Femur (tissue), 1 donor: ENCODE results near the gene SUPT4H1.

Experiments
- DNase-seq: peaks from one replicate; pipeline ENCODE4 v3.0.0-alpha.2; 2017

SUPT4H1 gene

DNA sequence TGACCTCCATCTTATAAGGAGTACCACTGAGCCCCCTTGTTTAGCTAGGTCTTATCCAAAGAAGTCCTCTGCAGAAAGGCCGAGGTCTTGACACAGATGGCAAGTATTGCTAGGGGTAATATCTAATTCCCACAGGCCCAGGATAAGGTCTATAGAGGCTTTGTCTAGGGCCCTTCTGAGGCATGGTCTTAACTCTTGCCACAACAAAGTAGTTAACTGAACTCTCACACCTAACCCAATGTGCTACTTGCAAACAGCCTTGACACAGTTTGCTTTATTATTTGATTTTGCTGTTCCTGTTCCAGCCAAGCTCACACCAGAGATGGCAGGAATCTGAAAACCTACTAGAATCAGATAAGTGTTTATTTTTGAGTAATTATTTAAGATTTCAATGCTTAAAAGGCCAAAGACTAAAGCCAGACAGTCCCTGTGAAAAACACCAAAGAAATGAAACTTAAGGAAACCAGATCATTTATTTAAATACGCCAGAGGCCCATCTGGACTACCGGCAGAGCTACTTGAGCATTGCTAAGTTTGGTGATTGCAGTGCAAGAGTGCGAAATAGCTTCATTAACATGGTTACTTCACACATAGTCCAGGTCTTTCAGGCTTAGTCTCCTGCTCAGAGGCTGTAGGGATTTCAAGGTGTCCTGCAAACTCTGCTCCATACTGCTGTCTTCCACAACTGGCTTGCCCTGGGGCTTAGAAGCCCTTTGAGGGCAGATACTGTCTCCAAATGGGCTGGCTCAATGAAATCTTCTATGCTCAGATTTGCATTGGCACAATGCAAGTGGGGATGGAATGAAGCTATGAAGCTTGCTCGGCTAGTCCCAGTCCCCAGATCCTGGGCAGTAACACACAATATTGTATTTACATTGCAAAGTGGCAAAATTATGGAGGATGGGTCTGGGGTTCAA lies 28.5 kb upstream of the SUPT4H1 start:
- no peak for DNase-seq

DNA sequence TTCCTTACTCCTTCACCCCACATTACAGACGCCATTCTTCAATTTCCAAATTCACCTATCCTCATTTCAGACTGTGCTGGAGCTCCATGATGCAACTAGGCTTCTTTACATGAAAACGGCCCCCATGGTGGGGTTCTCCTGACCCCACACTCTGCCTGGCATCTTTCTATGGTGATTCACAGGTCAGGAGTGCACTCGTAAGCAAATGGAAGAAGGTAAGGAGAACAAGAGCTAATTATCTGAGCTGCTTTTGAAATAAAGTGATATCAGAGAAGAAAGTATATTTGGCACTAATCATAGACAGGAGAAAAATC lies 27.5 kb upstream of the SUPT4H1 start:
- DNase-seq, result no peak

DNA sequence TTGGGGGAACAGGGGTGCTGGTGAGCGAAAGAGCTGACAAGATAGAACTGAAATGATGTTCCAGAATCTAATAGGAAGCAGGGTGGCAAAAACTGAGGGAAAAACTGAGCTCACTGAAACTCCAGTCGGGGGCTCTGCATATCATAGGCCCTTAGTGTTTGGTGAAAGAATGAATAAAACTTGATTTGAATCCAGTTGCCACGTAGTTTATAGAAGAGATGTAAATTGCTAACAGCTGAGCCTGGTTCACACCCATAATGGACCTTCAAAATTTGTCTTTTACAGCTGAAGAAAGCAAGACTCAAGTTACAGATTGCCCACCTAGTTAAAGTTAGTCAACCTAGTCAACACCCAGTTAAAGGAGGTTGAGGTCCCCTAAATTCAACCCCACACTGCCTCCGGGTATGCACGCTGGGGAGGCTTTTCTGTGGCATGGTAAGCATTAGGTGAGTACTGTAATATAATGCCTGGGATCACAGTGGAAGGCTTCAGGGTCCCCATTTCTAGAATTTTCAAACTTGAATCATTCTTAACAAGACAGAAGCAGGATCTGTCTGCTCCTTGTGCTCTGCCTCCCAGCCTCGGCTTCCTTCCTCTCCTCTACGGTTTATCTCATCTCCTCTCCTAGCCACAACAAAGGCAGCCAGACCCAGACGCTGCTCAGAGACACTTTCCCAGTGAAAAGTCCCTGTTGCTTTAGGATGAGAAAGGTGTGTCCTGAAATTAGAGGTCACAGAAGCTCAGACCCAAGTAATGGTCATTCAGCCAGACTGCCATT lies 26.9 kb upstream of the SUPT4H1 start:
- no peak for DNase-seq

DNA sequence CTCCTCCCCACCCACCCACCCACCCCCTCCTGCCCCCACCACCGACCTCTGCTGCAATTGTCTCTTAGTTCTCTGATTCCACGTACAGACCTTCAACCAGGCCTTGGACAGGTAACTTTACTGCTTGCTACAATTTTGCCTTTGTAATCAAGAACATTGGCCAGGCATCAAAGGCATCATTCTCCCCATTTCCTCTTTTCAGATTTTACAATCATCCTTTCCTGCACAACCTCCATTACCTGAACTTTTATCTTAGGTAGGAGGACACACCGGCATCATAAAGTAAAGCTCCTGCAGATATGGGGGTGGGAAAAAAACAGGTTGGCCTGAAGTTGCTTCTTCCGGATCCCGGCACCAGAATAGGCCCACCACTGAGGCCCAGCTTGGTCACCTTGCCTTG lies 25.7 kb upstream of the SUPT4H1 start:
- no peak for DNase-seq

DNA sequence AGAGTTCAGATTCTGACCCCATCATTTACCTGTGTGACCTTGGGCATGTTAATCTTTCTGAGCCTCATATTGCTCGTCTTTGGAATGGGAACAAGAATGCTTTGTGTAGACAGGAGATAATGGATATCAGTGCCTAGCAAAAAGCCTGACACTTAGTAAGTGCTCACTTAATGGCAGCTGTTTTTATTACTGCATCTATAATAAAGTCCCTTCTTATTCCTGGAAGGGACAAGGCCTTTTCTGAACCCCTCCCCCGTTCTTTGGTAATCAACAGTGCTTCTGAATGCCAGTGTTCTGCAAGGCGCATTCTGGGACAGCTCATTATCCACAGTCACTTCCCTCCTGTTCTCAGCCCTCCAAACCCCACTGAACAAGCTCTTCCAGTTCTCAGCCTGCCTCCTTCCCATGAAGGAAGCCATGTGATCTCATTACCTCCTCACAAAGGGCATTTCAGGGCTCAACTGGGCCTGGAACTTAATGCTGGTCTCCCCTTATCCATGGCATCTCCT lies 25.1 kb upstream of the SUPT4H1 start:
- no peak for DNase-seq

DNA sequence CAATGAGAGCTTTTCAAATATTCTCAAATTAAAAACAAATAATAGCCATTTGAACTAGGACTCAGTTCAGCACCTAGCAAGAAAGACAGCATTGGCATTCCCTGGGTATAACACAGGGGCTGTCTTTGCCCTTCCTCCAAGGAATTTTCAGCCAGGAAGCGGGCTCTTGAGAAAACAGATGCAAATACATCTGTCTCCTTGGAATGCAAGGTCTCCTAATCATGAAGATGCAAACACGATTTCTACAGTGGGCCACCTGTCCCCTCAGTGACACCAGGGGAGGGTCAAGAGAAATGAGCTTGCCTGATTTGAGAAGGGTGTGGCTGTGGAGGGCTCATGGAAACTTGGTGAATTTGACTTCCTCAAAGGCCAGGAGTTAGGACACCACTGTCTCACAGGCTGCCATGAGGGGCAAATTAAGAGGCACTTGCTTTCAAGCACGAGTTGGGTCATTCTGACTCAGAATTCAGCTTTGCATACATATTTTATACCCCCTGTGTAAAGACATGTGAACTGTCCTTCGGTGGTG lies 24.5 kb upstream of the SUPT4H1 start:
- DNase-seq, result no peak

DNA sequence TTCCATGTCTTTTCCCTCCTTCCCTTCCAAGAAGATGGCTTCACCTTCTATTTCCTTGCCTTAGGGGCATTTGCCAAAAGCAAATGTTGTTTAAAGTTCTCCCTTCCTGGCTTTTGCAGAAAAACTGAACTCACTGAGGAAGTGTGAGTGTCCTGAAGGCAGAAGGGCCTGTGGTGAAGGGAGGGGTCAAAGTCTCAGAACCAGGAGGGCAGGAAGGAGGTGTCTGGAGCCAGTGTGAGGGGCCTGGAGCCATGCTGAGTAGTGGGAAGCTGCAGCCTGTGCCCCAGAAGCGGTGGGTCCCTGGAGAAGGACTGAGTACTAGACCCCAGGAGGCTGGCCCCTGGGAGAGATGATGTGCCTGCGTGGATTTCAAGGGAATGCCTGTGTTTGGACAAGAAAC lies 23.8 kb upstream of the SUPT4H1 start:
- DNase-seq, result no peak

DNA sequence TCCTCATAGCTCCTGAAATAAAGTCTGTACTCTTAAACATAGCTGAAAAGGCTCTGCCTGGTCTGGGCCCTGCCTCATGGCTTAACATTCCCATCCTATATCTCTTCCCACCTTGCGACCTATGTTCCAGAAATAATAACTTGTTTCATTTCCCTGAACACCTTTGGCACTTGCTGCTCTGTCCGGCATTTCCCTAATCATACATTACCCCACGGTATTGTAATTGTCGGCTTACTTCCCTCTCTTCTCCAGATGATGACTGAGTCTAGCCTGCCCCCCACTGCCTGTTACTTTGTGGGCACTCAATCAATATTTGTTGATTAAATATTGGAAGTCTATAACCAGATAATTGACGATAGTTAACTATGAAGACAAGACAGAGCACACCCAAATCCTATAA lies 23.3 kb upstream of the SUPT4H1 start:
- no peak for DNase-seq

DNA sequence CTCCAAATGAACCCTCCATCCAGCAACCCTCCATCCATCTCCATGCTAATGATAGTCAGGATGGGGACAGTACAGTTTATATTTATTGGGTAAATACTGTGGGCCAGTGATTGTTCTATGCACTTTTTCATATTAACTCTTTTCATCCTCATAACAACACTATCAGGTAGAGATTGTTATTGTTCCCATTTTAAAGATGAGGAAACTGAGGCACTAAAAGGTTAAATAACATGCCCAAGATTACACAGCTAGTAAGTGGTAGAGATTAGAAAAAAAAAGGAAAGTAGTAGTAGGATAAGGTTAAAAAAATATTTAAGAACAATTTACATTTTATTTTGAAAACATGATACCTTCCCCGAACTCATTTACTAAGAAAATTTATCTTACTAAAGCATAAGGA lies 21.9 kb upstream of the SUPT4H1 start:
- no peak for DNase-seq

DNA sequence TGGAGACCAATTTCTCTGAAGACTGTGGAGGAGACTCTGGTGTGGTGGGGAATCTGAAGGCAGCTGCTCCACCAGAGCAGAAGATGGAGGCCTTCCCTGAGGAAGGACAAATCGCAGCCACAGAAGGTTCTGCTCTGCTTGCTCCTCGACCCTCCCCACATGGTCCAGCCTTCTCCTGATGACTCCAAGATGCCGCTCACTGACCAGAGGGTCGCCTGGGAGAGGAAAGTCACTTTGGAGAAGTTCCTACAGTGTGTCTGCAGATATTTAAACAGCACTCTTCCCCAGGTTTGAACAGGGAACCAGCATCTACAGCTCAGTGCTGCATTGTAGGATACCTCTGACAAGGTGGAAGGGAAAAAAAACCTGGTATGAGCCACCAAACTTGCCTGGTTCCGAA lies 21.0 kb upstream of the SUPT4H1 start:
- DNase-seq, result no peak

DNA sequence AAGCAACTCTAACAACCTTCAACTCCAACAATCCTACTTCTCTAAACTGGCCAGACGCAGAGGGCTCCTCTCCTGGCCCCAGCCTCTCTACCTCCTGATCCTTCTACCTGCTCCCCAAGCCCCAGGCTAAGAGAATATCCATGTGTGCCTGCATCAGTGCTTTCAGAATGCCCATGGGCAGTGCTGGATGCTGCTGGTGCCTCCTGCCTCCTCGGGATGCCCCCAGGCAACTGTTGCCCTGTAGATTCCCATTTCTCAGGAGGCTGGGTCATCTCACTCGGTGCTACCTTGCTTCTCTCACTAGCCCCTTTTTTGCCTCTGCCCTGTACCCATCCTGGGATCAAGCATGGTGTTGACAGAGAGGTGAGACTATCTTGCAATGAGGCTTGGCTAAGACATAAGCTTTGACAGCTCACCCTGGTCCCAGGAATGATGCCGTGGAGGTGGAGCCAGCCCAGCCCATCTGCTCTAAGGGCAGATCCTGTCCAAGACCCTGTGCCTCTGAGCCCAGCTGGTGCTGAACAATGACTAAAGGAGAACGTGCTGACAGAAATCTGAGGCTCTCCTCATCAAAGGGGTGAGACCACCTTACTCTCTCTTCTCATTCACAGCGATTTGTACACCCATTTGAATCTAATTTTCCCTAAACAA lies 19.4 kb upstream of the SUPT4H1 start:
- DNase-seq, result no peak

DNA sequence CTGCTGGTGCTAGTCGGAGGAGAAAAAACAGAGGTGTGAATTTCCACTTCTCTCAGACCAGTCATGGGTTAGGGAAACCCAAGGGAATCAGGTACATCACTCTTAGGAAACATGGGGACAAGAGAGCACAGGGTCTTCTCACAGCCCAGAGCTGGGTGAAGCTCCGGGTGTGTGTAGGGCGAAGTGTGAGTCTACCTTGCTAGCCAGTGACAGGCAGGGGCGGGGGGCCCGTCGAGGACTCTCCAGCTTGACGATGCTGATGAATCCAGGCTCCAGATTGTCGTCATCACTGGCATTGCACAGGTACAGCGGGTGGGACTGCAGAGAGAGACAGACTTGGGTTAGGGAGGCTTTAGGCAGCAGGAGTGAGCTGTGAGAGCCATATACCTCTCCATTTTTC lies 18.7 kb upstream of the SUPT4H1 start:
- no peak for DNase-seq

DNA sequence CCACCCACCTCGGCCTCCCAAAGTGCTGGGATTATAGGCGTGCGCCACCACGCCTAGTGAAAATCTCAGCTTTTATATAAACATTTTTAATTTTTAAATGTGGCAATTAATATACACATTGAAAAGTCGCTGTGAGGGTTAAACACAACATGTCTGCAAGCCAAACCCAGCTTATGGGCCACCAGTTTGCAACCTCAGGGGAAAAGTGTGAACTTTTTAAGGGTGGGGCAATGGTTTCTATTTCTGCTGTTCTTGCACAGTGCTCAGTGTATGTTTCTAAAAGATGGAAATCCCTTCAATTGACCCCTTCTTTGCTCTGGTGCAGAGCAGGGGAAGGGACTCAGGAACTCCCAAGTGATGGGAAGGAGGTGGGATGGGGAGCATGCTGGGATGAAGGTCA lies 18.3 kb upstream of the SUPT4H1 start:
- no peak for DNase-seq

DNA sequence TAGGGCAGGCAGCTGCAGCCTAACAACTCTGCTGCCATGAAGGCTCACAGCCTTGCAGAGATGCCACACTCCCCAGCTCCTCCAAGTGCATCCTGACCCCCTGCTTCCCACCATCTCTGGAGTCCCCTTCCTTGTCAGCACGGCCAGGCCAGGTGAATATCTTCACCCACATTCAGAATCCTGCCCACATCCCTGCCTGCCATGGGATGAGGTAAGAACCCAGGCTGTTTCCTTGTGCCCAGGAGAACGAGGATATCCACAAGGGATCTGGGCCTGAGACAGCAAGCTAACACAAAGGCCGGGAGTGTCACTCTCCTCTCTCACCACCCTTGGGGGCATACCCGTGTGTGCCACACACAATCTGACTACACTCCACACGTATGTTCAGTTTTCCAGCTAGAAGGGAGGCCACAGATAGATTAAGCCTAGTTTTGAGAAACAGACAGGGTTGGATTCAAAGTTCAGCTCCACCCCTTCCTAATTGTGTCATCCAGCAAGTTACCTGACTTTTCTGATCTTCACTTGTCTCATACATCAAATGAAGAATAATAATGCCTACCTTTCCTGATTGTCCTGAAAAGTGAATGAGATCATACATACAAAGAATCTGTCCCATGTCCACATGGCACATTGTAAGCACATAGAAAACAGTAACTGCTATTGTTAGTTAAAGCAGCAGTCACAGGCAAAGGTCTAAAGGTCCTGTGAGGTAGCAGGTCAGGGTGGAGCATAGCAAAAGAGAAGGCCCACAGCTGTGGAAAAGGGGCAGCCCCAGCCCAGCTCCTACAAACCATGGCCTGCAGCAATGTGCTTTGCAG lies 17.4 kb upstream of the SUPT4H1 start:
- no peak for DNase-seq

DNA sequence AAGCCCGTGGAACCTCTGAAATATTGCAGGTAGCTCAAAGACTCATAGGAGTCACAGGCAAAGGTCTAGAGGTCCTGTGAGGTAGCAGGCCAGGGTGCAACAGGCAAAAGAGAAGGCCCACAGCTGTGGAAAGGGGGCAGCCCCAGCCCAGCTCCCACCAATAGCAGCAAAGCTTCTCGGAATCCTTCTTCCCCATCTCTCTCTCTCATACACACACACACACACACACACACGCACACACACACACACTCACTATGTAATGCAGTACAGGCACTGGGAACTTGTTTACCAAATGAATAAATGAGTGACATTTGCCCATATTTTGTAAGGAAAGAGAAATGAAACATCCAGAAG lies 16.8 kb upstream of the SUPT4H1 start:
- DNase-seq, result no peak

DNA sequence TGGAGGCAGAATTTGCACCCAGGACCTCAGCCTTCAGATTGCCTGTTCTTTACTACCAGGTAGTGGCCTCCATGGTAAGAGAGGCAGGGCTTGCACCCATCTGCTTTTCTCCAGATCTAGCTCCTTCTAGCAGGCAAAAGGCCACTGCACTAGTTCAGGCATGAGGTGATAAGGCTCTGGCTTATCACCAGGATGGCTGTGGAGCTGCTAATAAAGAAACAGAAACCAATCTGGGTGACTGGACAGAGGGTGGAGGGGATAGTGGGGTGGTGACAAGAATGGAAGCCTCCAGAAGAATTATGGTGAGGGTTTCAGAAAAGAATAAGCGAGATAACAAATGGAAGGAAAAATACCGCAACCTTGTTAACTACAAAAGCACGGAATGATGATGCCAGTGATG lies 15.5 kb upstream of the SUPT4H1 start:
- no peak for DNase-seq

DNA sequence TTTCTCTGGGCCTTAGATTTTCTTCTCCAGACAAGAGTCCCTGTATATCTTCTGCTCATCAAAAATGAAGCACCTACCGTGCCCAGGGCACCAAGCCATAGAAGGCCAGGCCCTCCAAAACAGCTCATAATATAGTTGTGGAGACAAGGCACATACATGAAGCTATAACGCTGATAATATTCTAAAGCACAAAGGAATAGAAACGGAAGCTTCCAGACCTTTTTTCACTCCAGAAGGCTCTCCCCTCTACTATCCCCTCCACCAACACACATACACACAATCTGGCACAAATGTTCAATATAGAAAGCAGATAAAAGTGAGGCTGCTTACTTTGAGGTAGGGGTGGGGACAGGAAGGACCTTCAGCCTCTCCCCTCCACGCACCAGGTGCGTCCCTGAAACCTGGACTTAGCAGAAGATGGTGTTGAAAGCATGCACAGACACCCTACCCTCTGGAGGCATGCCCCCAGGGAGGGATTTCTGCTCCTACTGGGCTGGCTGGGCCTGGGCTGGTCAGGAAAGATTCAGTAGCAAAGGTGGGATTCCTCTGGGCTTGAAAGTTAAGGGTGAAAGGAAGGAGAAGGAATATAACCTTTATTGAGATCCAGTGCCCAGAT lies 14.1 kb upstream of the SUPT4H1 start:
- no peak for DNase-seq

DNA sequence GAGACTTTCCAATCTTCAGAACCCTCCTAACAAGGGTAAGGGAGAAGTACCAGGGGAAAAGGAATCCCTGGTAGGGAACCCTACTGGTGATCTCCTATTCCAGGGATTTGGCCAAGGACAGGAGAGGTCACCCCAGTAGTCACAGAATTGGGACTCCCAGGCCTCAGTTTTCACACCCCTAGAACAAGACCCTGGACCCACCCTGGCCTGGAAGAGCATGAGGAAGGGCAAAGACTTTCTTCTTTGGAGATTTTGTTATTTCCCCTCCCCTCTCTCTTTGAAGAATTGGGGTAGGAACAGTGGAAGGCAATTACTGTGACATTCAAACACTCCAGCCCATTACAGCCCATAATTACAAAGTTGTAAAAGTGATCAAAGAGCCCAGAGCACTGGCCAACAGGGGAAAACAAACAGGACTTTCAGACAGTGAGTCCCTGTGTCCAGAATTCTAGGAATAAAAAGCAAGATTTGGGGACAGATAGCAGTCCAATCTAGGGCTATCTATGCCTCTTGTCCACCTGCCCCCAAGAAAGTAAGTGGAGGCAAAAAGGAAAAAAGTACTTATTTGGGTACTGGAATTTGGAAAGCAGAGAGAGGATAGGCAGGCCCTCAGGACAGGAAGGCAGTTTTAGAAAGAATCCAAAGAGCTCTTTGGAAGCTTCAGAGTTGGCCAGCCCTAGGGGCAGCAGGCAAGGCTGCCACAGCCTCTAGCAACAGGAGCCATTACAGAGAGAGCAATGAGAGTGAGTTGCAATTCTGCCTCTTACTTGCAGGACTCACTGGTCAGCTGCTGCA lies 13.4 kb upstream of the SUPT4H1 start:
- no peak for DNase-seq

DNA sequence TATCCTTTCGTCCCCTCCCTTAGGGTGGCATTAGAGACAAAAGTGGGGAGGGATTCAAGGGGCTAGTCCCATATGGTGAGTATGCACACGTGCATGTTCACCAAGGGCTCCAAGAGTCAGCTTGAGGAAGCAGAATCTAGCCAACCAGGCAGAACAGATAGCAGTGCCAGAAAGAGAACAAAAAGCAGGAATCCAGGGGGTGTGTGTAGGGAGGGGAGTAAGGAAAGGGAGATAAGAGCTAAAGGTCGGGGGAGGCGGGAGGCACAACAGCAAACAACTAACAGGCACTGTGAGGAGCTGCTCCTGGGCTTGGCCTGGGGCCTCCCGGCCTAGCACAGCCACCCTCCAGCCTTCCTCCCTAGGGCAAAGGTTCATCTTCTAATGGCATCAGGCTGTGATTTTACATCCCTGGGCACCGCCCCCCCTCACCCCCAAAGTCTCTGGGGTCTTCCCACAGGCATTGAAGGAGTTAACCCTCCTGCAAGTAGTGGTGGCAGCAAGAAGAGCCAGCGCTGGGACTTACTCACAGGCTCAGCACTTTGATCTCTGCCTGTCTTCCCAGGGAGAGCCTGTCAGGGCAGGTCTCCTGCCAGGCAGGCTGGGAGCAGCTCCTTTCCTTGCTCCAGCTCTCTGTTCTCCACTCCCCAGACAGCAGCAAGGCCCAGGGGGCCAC lies 12.4 kb upstream of the SUPT4H1 start:
- DNase-seq, result no peak

DNA sequence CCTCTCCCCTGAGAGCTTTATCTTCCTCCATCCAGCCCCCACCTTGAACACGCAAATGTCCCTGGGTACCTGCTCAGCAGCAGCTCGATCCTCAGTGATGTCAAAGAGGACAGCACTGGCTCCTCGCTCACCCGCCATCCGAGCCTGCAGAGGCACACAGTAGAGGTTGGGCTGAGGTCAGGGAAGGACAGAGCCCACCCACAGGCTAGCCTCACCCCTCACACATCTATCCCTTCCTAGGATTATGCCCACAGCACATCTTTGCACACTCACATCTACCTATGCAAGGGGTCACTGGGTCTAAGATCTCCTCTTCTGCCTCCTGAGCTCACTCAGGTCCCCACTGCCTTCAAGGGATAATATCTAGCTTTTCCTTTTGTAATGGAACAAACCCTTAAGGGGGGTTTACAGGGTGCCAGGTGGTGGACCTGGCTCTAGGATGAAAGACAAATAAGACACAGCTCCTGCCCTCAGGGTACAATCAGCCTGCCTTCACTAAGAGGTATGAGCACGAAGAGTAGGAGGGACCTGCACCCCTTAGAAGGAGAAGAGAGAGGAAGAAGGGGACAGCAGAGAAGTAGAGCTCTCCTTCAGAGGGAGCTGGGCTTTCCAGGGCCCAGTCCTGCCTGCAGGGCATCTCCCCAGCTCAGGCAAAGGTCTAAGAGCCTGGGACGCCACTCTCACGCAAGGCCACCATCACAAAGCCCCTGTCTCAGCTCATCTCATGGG lies 11.6 kb upstream of the SUPT4H1 start:
- DNase-seq, result no peak
